Lower lobe of right lung (tissue), 2 donors: Measurements from ENCODE around the gene C2orf78. TPM values are rescaled to one million over a fixed set of nuclear protein-coding genes. Genes with fewer than 3 reads are reported as not detected.

Experiments
- ATAC-seq, 2 donors: fragments of 200-7000 bp; cut with Tn5 transposase; one replicate each; pipeline ENCODE4 v1.9.1; 2020 to 2022; ENCODE audit warnings: mild to moderate bottlenecking in 2 of 2, moderate library complexity in 2 of 2
- DNase-seq: peaks from one replicate; pipeline ENCODE4 v3.0.0-alpha.2; 2020
- H3K27ac ChIP-seq: fragments of 200-600 bp; one replicate; pipeline ENCODE4 v1.8.0; 2022
- H3K27me3 ChIP-seq: fragments of 200-600 bp; one replicate; pipeline ENCODE4 v1.8.0; 2022; ENCODE audit warnings: low read depth
- H3K36me3 ChIP-seq: fragments of 200-600 bp; one replicate; pipeline ENCODE4 v1.8.0; 2022; ENCODE audit warnings: mild to moderate bottlenecking
- H3K4me1 ChIP-seq: fragments of 200-600 bp; one replicate; pipeline ENCODE4 v1.8.0; 2022
- H3K4me3 ChIP-seq: fragments of 200-600 bp; one replicate; pipeline ENCODE4 v1.8.0; 2022; ENCODE audit warnings: mild to moderate bottlenecking
- H3K9me3 ChIP-seq: fragments of 200-600 bp; one replicate; pipeline ENCODE4 v1.8.0; 2022
- intact Hi-C: fragments of 100-400 bp; cut with DNase I; formaldehyde crosslinking; loops from one replicate; pipeline ENCODE4 v1.11.0; 2022
- total RNA-seq: library from RNA; stranded (reverse); fragmentation: NEBNext Ultra II Directional; extraction: Animal tissue kit (Norgen Biotek cat#: 25700); gene quantifications from one replicate; pipeline ENCODE4 v1.2.1, GENCODE V29; 2021
- TF ChIP-seq, protein P1 (sequence below): fragments of 200-600 bp; IDR thresholded peaks from one replicate; pipeline ENCODE4 v1.8.0; 2022; ENCODE audit warnings: antibody characterized with exemption, mild to moderate bottlenecking
- donor health status: DM: no; HTN: yes; CAD: no; lungs with severe emphysema.

Gene C2orf78
- total RNA-seq, 1 donor from 2014 or later, result not detected

GRCh38 chr2:73827660-73828388 lies 43.8 kb downstream of the C2orf78 start:
- H3K27ac ChIP-seq, result peak overlapping the region; percentile 92
- H3K9me3 ChIP-seq, result no peaks in the 10 kb centered on the region
- peak overlapping the region; percentile 69 for H3K4me3 ChIP-seq
- peaks cover 21% of the 10 kb centered on the region for H3K4me1 ChIP-seq
- intact Hi-C loops, result no loop called here
- TF ChIP-seq, protein P1, sequence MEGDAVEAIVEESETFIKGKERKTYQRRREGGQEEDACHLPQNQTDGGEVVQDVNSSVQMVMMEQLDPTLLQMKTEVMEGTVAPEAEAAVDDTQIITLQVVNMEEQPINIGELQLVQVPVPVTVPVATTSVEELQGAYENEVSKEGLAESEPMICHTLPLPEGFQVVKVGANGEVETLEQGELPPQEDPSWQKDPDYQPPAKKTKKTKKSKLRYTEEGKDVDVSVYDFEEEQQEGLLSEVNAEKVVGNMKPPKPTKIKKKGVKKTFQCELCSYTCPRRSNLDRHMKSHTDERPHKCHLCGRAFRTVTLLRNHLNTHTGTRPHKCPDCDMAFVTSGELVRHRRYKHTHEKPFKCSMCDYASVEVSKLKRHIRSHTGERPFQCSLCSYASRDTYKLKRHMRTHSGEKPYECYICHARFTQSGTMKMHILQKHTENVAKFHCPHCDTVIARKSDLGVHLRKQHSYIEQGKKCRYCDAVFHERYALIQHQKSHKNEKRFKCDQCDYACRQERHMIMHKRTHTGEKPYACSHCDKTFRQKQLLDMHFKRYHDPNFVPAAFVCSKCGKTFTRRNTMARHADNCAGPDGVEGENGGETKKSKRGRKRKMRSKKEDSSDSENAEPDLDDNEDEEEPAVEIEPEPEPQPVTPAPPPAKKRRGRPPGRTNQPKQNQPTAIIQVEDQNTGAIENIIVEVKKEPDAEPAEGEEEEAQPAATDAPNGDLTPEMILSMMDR, result no peak
- DNase-seq, result no peak
- no peak for ATAC-seq
- no peaks in the 10 kb centered on the region for H3K27me3 ChIP-seq
- peaks cover 14% of the 10 kb centered on the region for H3K36me3 ChIP-seq

DNA sequence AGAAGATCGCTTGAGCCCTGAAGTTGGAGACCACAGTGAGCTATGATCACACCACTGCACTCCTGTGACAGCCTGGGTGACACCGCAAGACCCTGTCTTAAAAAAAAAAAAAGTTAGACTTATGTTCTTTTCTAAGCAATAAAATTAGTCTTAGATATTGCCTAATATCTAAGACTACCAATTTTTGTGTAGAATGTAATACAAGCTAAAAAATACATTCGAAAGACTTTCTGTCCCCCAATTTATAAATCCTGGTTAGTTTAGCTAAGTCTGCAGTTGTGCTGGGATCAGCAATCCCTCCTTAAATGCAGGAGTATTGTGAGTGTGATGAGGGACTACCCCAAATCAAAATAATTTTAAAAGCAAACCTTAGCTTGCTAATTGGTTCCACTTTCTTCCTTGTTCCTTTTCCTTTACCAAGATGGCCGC lies 44.4 kb downstream of the C2orf78 start:
- DNase-seq (no peak), ATAC-seq (no peak)
- Histone ChIP-seq H3K27me3 (no peaks in the 10 kb centered on the region), H3K4me3 (peak overlapping the region; percentile 69), H3K27ac (peak overlapping the region; percentile 92), H3K4me1 (peaks cover 21% of the 10 kb centered on the region), H3K36me3 (peaks cover 20% of the 10 kb centered on the region), H3K9me3 (no peaks in the 10 kb centered on the region)
- intact Hi-C loops, result no loop called here
- TF ChIP-seq, protein P1, result no peak

DNA sequence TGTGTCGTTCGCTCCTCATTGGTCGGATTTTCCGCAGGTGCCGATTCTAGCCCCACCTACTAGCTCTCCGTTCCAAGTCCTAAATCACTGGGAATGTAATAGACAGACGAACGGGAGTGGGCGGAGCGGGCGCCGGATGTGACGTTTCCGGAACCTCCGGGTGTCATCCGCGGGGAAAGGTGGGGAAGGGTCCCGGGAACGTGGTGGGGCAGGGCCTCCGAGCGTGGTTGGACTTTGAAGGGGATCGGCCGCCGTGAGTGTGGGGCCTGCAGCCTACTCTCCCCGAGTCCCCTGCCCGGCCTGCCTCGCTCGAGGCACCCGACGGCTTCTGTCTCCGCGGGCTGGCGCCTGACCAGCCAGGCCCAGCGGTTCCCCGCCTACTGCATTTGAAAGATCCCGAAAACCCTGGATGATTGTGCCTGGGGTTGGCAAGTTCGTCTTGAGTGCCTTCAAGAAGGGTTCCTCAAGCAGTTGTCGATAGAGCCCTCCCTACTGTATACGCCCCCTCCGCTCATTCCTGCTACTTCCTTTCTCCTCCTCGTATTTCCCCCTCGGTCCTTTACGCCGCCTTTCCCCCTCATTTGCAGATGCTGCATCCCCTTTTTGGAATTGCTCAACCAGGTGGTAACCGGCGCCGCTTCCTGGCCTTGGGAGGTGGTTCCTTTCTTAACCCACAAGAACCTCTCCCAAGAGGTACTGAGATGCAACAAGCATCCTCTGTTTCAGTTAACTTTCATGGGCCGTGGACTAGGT lies 45.0 kb downstream of the C2orf78 start, which contains the start of gene STAMBP:
TSS of gene STAMBP (plus strand) at position 144 of the 753 bp plus-strand sequence. CDS start 1,896 bp downstream, outside the sequence.
- TF ChIP-seq, protein P1, result no peak
- peak; percentile 98 to 99 for ATAC-seq

GRCh38 chr2:73830871-73831401 lies 47.0 kb downstream of the C2orf78 start:
- ATAC-seq (no peak), DNase-seq (no peak)
- intact Hi-C loops, result no loop called here
- Histone ChIP-seq H3K27me3 (no peaks in the 10 kb centered on the region), H3K4me3 (no peak overlapping the region), H3K4me1 (peaks cover 21% of the 10 kb centered on the region), H3K27ac (no peak overlapping the region), H3K9me3 (no peaks in the 10 kb centered on the region), H3K36me3 (peaks cover 40% of the 10 kb centered on the region)
- TF ChIP-seq, protein P1, result no peak

More for the DNA sequence above, 45.0 kb downstream of the C2orf78 start, which contains the start of gene STAMBP:
- Histone ChIP-seq H3K36me3 (peaks cover 25% of the 10 kb centered on the region), H3K9me3 (no peaks in the 10 kb centered on the region), H3K4me1 (peaks cover 21% of the 10 kb centered on the region), H3K27ac (peak within 1 kb of the TSS; percentile 92), H3K4me3 (peak within 1 kb of the TSS; percentile 69), H3K27me3 (no peaks in the 10 kb centered on the region)
- DNase-seq, result peak; percentile 97
- intact Hi-C loops, result no loop called here

GRCh38 chr2:73832930-73833329 lies 48.9 kb downstream of the C2orf78 start:
- intact Hi-C loops, result no loop called here
- Histone ChIP-seq H3K27me3 (no peaks in the 10 kb centered on the region), H3K27ac (no peak overlapping the region), H3K36me3 (peaks cover 46% of the 10 kb centered on the region), H3K4me3 (no peak overlapping the region), H3K4me1 (peaks cover 18% of the 10 kb centered on the region), H3K9me3 (no peaks in the 10 kb centered on the region)
- no peak for ATAC-seq
- TF ChIP-seq, protein P1, result no peak
- no peak for DNase-seq
